Measurements from ENCODE around the gene ADD3.

The ADD3 gene

GRCh38 chr10:110160081-110160480 is 152.3 kb downstream of the ADD3 start (continued):
- TF ChIP-seq, protein P1, sequence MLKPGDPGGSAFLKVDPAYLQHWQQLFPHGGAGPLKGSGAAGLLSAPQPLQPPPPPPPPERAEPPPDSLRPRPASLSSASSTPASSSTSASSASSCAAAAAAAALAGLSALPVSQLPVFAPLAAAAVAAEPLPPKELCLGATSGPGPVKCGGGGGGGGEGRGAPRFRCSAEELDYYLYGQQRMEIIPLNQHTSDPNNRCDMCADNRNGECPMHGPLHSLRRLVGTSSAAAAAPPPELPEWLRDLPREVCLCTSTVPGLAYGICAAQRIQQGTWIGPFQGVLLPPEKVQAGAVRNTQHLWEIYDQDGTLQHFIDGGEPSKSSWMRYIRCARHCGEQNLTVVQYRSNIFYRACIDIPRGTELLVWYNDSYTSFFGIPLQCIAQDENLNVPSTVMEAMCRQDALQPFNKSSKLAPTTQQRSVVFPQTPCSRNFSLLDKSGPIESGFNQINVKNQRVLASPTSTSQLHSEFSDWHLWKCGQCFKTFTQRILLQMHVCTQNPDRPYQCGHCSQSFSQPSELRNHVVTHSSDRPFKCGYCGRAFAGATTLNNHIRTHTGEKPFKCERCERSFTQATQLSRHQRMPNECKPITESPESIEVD (tag by site-specific recombination; IDR thresholded peaks at IDR 0.05), result no peak
- TF ChIP-seq ZNF639 (tag by site-specific recombination; IDR thresholded peaks at IDR 0.05) (no peak), ZNF121 (tag by site-specific recombination; IDR thresholded peaks at IDR 0.05) (no peak), HOXC10 (CRISPR knock-in tag; IDR thresholded peaks at IDR 0.05) (no peak), ZNF169 (tag by site-specific recombination; IDR thresholded peaks at IDR 0.05) (no peak), ZNF16 (tag by site-specific recombination; IDR thresholded peaks at IDR 0.05; ENCODE audit: low read depth) (no peak), ZNF623 (tag by site-specific recombination; IDR thresholded peaks at IDR 0.05) (no peak), SCRT1 (tag by site-specific recombination; IDR thresholded peaks at IDR 0.05; ENCODE audit: borderline replicate concordance) (no peak)
- TF ChIP-seq, protein P2, sequence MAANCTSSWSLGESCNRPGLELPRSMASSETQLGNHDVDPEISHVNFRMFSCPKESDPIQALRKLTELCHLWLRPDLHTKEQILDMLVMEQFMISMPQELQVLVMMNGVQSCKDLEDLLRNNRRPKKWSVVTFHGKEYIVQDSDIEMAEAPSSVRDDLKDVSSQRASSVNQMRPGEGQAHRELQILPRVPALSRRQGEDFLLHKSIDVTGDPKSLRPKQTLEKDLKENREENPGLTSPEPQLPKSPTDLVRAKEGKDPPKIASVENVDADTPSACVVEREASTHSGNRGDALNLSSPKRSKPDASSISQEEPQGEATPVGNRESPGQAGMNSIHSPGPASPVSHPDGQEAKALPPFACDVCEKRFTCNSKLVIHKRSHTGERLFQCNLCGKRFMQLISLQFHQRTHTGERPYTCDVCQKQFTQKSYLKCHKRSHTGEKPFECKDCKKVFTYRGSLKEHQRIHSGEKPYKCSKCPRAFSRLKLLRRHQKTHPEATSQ (tag by site-specific recombination; IDR thresholded peaks at IDR 0.05), result no peak
- TF ChIP-seq, protein P3, sequence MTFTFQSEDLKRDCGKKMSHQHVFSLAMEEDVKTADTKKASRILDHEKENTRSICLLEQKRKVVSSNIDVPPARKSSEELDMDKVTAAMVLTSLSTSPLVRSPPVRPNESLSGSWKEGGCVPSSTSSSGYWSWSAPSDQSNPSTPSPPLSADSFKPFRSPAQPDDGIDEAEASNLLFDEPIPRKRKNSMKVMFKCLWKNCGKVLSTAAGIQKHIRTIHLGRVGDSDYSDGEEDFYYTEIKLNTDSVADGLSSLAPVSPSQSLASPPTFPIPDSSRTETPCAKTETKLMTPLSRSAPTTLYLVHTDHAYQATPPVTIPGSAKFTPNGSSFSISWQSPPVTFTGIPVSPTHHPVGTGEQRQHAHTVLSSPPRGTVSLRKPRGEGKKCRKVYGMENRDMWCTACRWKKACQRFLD (tag by site-specific recombination; IDR thresholded peaks at IDR 0.05), result no peak

- Histone ChIP-seq H3K4me3 (ENCODE audit: low read depth, low read length) (no peak overlapping the region), H3K9me3 (ENCODE audit: control insufficient read depth, insufficient read depth, low read depth, low read length) (no peaks in the 10 kb centered on the region), H3K36me3 (ENCODE audit: control insufficient read depth in 2 of 2, insufficient read depth in 1 of 2, low read length in 2 of 2) (no peaks in the 10 kb centered on the region), H3K27ac (ENCODE audit: extremely low read depth, low read depth, low read length) (no peak overlapping the region), H3K4me1 (ENCODE audit: control insufficient read depth, insufficient read depth, low read length) (peaks cover 13% of the 10 kb centered on the region)
- ChIA-PET POLR2A (no interaction called here), CTCF (interaction anchor here (0.7 to 1.0 kb wide), 2 partner anchors 8 to 23 kb away, joined by 3 to 4 read pairs; no protein-coding TSS in a partner anchor)
- TF ChIP-seq ZBTB48 (tag by site-specific recombination; IDR thresholded peaks at IDR 0.05), result no peak
- TF ChIP-seq, protein P4, sequence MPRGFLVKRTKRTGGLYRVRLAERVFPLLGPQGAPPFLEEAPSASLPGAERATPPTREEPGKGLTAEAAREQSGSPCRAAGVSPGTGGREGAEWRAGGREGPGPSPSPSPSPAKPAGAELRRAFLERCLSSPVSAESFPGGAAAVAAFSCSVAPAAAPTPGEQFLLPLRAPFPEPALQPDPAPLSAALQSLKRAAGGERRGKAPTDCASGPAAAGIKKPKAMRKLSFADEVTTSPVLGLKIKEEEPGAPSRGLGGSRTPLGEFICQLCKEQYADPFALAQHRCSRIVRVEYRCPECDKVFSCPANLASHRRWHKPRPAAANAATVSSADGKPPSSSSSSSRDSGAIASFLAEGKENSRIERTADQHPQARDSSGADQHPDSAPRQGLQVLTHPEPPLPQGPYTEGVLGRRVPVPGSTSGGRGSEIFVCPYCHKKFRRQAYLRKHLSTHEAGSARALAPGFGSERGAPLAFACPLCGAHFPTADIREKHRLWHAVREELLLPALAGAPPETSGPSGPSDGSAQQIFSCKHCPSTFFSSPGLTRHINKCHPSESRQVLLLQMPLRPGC (tag by site-specific recombination; IDR thresholded peaks at IDR 0.05), result no peak
- TF ChIP-seq ZNF404 (tag by site-specific recombination; IDR thresholded peaks at IDR 0.05), result no peak
- TF ChIP-seq ZBTB17 (tag by site-specific recombination; IDR thresholded peaks at IDR 0.05), result no peak
- TF ChIP-seq, protein P5, sequence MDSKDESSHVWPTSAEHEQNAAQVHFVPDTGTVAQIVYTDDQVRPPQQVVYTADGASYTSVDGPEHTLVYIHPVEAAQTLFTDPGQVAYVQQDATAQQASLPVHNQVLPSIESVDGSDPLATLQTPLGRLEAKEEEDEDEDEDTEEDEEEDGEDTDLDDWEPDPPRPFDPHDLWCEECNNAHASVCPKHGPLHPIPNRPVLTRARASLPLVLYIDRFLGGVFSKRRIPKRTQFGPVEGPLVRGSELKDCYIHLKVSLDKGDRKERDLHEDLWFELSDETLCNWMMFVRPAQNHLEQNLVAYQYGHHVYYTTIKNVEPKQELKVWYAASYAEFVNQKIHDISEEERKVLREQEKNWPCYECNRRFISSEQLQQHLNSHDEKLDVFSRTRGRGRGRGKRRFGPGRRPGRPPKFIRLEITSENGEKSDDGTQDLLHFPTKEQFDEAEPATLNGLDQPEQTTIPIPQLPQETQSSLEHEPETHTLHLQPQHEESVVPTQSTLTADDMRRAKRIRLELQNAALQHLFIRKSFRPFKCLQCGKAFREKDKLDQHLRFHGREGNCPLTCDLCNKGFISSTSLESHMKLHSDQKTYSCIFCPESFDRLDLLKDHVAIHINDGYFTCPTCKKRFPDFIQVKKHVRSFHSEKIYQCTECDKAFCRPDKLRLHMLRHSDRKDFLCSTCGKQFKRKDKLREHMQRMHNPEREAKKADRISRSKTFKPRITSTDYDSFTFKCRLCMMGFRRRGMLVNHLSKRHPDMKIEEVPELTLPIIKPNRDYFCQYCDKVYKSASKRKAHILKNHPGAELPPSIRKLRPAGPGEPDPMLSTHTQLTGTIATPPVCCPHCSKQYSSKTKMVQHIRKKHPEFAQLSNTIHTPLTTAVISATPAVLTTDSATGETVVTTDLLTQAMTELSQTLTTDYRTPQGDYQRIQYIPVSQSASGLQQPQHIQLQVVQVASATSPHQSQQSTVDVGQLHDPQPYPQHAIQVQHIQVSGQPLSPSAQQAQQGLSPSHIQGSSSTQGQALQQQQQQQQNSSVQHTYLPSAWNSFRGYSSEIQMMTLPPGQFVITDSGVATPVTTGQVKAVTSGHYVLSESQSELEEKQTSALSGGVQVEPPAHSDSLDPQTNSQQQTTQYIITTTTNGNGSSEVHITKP (tag by site-specific recombination; IDR thresholded peaks at IDR 0.05), result no peak
- no peak for TF ChIP-seq YY1 (tag by site-specific recombination; IDR thresholded peaks at IDR 0.05)
Observed at GRCh38 chr10:110160522-110160921, 152.7 kb downstream of the ADD3 start.

Measured in HEK293 (cell line).